ENCODE results near the gene ZNF789.
"Not testable (repeated sequence)": the region's sequence is repeated elsewhere in the genome, so short reads cannot be mapped to it uniquely, and the experiment has no call there.

ZNF789 gene

DNA sequence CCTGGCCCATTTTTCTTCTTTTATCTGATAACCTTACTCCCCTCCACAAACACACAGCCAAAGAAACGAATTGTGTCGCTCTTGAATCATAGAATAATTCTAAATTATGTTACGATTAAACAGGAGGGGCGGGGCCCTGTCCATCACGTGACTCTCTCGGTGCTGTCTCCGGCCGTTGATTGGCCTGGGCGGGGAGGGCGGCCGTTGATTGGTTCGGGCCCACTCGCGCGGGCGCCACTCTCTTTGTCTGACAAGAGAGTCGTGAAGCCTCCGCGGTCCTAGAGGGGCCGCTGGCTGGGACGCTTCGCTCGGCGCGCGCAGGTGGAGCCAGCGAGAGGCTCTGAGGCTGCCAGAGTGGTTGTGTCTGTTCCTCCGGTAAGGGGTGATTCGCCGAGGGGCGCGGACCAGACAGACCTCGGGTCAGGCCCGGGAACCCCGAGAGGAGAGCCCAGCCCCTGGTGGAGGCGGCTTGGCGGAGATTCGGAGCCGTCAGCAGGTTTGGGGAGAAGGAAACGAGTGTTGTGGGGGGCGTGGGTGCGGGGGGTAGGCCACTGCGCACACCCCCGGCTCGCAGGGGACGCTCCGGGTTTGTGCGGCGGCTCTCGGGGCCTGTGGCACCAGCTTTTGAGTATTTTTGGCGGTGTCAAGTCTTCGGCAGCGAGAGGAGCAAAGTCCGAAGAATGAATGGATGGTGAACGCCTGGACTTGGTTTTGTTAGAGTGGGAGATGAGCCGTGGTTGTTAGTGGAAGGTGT is at the start of gene ZNF789:
Gene ZNF789 (plus strand): TSS at position 330 of the 754 bp plus-strand sequence. CDS start 3,567 bp downstream, outside the sequence.
- peak; percentile 97 to 98 for DNase-seq

DNA sequence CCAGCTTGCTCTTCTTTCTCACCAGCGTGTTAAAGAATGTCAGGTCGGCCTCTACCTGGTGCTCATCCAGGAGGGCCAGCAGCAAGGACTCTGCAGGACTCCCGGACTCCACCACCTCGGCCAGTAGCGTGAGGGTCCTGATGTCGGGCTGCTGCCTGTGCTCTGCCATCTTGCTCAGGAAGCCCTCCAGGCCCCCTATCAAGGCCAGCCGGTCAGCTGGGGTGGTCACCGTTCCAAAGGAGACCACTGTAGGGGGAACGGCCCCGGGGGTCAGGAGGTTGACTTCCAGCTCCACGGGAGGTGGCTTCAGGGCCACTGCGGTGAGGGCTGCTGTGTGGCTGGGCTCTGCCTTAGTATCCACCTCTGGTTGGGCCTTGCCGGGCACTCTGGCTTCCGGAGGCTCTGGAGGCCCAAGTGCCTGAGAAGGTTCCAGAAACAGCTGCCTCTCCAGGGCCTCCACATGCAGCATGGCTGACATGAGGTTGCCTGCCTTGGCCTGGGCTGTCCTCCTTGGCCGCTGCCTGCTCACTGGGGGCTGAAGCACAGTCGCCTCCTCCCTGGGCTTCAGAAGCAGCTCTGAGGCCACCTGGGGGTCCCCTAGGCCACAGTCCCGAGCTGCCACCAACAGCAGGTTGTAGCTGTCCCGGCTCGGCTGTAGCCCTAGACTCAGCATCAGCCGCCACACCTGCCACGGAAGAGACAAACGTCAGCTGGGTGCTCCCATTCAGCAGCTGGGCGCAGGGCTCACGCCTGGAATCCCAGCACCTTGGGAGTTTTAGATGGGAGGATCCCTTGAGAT is 47.6 kb upstream of the ZNF789 start:
- no peak for DNase-seq

DNA sequence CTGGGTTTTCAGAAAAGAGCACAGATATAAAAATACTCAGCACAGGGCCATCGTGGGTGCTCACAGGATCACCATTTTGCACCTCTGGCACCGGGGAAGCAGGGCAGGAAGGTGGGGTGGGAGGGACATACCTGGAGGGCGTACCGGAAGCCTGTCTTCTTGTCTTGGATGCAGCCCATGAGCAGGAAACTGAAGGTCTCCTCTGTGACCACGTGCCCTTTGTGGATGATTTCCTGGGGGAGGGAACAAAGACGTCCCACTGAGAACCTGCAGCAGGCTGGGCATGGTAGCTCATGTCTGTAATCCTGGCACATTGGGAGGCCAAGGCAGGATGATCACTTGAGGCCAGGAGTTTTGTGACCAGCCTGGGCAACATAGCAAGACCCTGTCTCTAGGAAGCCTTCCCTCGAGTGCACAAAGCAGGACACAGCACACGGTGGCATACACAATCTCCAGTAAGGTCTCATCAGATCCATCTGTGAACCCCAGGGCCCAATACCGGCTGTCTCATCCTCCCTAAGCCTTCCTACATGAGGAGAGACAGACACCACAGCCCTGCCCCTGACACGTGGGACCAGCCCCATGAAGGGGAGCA is 43.6 kb upstream of the ZNF789 start:
- DNase-seq, result no peak

DNA sequence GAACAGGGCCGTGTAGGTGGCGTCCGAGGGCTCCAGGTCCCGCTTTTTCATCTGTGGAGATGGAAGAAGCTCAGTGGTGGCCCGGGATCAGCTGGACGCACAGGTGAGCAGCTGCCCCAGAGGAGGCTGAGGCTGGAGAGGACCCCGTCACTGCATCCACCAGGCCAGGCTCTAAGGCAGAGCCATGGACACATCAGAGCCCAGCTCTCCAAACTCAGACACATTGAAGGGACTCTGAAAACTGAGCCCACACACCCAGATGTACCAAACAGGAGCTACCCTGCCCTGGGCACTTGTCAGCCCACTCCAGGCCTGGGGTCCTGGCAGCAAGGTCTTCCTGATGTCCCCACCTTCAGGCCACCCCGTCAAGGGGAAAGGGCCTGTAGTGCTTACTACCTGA is 42.9 kb upstream of the ZNF789 start:
- DNase-seq, result no peak

DNA sequence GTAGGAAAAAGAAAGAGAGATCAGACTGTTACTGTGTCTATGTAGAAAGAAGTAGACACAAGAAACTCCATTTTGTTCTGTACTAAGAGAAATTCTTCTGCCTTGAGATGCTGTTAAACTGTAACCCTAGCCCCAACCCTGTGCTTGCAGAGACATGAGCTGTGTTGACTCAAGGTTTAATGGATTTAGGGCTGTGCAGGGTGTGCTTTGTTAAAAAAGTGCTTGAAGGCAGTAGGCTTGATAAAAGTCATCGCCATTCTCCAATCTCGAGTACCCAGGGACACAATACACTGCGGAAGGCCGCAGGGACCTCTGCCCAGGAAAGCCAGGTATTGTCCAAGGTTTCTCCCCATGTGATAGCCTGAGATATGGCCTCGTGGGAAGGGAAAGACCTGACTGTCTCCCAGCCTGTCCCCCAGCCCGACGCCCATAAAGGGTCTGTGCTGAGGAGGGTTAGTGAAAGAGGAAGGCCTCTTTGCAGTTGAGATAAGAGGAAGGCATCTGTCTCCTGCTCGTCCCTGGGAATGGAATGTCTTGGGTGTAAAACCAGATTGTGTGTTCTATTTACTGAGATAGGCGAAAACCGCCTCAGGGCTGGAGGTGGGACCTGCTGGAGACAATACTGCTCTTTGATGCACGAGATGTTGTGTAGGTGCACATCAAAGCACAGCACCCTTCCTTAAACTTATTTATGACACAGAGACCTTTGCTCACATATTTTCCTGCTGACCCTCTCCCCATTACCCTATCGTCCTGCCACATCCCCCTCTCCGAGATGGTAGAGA is 40.7 kb upstream of the ZNF789 start:
- DNase-seq, result not testable (repeated sequence)

DNA sequence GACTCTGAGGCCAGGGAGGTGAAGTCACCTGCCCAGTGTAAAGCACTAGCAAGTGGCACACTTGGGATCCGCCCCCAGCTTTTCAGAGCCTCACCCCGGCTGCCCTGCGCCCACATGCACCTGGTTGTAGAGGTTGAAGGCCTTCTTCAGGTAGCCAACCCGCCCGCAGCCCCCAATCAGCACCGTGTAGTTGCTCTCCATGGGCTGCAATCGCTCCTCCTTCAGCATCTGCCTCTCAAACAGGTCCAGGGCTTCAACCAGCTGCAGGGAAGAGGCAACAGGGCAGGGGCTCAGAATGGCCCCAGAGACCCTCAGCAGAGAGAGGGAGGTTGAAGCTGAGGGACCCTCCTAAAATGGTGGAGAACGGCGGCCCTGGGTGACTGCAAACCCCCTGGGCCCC is 39.5 kb upstream of the ZNF789 start:
- no peak for DNase-seq

DNA sequence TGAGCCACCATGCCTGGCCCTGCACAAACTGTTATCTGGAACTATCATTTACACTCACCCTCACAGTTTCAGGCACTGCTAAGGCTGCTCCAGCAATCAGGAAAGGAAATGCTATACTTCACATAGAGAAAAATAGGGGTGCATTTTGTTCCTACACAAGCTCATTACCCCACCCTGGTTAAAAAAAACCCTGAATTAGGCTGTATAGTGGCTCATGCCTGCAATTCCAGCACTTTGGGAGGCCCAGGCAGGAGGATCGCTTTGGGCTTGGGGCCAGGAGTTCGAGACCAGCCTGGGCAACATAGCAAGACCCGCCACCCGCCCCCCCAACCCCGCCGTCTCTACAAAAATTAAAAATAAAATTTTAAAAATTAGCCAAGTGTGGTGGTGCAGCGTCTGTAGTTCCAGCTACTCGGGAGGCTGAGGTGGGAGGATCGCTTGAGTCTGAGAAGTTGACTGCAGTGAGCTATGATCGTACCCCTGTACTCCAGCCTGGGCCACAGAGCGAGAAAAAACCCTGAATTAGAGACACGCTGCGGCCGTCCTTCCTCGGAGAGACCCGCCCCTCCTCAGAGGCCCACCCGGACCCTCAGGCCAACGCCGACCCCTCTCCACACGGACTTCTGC is 34.6 kb upstream of the ZNF789 start:
- no peak for DNase-seq

DNA sequence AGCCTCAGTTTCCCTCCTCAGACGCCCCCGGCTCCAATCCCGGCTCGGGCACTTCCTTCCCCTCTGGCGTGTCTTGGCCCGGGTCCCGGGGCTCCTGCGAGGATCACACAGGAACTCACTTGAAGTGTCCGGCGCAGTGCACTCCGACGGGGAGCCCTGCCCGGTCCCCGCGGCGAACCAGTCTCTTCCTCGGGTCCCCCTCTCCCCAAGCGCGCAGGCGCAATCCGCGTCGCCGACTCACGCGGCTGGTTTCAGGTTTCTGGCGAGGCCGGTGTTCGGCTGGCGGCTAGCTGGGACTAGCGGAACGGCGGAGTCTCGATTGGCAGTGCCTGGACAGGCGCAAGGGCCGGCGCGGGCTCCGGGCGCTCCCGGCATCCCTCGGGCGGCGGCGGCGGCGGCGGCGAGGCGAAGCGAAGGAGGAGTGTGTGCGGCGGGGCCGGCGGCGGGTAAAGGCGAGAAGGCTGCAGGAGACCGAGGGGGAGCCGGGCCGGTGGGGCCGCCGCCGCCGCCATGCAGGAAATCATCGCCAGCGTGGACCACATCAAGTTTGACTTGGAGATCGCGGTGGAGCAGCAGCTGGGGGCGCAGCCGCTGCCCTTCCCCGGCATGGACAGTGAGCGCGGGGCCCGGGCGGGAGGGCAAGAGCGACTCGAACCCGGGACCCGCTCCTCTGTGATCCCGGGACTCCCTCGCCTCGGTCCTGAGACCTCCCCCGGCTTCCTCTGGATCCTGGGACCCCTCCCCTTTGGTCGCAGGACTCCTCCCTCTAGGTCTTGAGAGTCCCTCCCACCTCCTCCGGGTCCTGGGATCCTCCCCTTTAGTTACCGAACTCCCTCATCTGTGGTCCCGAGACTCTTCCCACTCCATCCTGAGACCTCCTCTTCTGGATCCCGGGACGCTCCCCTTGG is 33.9 kb upstream of the ZNF789 start, which contains the start of the genes CPSF4 and PTCD1:
Gene CPSF4 (plus strand): TSS at position 371 of the 908 bp plus-strand sequence. CDS start 140 bp downstream, at position 511.
Gene PTCD1 (minus strand): TSS at position 226 of the 908 bp plus-strand sequence. CDS start 3,556 bp downstream, outside the sequence.
- peak; percentile 89 to 91 for DNase-seq

DNA sequence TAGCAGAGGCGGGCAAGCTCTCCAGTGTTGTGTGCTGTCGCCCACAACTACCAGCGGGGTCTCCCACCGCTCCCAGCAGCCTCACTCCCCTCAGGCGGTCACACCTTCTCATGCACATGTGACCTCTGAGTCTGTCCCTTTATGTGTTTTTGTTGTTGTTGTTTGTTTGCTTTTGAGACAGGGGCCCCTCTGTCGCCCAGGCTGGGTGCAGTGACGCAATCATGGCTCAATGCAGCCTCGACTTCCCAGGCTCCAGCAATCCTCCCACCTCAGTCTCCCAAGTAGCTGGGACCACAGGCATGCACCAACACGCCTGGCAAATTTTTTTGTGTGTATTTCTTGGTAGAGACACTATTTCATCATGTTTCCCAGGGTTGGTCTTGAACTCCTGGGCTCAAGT is 32.5 kb upstream of the ZNF789 start:
- no peak for DNase-seq

DNA sequence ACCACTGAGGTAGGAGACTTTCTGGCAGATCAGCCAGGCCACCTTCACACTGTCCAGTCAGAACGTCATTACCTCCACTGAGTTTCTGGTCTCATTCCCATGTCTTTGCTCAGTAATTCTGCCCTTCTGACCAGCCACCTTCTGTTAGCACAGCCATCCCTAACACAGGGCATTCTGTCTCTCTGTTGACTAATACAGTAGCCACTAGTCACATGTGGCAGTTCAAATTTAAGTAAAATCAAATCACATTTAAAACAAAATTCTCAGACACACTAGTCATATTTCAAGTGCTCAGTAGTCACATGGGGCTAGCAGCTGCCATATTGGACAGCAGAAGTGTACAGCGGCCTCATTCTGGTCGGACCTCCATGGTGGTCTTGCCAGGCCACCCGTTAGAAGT is 26.6 kb upstream of the ZNF789 start:
- DNase-seq, result no peak

DNA sequence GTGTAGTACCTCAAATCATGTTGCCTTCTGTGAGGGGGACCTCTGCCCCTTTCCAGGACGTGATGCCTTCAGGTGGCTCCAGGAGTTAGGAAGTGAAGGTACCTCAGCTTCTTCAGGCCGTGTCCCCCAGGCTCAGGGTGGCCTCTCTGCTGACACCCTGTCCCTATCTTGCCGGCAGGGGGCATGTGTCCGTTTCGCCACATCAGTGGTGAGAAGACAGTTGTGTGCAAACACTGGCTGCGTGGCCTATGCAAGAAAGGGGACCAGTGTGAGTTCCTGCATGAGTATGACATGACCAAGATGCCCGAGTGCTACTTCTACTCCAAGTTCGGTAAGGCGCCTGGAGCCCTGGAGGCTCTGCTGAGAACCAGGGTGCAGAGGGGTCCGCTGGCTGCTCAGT is 24.7 kb upstream of the ZNF789 start:
- no peak for DNase-seq

DNA sequence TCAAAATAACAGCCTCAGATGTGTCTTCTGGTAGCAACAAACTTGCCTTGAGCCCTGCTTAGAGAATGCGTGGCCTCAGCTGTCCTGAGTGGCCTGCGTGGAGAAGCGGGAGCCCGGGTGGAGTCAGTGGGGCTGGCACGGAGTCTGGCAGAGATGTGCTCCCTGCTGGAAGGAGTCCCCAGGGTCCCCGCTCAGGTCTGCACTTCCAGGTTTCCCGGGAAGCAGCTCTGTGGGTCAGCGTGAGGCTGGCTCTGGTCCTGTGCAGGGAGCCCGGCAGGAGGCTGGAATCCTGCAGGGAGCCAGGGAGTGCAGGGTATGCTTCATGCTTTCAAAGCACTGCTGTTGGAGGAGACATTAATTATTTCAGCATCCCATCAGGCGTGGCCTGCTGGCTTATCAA is 23.8 kb upstream of the ZNF789 start:
- DNase-seq, result no peak

DNA sequence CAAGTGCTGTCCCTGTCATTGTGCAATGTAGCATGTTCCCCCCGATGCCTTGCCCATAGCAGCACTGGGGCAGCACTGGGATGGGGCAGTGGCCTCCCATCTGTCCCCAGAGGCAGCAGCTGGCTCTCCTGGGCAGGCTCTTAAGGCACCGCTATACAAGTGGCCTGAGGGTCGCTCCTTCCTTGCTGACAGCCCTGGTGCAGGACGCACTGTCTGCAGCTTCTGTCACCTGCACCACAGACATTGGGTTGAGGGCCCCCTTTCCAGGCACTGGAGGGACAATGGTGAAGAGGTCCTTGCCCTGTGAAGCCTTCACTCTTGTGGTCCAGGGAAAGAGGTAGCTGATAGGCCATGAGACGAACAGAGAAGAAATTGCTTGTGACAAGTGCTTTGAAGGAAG is 23.4 kb upstream of the ZNF789 start:
- no peak for DNase-seq

DNA sequence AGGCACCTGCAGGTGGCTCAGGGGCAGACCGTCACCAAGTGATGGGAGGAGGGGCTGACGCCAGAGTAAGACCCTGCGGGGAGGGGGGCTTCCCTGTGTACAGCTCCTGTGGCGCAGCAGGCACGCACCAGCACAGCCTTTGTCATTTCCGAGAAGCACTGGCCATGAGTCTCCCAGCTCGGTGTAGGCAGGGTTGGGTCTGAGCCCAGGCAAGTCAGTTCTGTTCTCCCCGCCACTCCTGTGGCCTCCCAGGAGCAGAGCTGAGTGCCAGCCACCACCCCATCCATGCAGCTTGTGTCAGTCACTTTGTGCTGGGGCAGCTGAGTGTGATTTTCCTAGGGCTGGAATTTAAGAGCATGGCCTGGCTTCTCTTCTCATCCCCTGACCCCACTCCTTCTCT is 20.8 kb upstream of the ZNF789 start:
- no peak for DNase-seq

DNA sequence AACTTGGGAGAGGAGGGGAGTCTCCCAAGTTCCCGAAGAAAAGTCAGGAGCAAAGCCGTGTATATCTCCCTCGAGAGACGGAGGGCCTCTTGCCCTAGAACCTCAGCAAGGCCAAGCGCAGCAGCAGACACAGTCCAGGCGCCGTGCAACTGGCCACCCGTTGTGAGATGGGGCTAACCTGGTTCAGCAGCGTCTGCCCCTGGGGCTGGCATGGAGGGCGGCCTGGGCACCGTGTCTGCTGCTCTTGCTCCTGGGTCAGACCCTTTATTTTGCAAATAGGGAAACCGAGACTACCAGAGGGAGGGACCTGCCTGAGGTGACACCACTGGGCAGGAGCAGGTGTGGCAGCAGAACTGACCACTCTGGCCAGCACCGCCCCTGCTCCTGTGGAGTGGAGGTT is 20.1 kb upstream of the ZNF789 start:
- DNase-seq, result no peak

DNA sequence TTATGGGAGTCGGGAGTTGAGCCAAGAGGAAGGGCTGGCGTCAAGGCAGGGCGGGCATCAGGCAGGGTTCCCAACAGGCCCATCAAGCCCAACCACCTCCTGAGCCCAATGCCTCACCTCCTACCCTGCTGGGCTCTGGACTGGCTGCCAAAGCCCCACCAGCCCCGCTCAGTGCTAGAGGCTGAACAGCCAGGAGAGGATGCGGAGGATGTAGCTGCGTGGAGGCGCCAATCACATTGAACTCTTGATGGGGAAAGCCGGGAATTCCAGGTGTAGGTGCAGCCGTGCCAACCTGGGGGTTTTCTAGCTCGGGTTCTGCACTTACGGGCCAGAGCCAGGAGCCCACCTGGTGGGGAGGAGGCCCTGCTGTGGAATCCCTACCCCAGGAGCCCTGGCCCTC is 19.6 kb upstream of the ZNF789 start:
- DNase-seq, result no peak

DNA sequence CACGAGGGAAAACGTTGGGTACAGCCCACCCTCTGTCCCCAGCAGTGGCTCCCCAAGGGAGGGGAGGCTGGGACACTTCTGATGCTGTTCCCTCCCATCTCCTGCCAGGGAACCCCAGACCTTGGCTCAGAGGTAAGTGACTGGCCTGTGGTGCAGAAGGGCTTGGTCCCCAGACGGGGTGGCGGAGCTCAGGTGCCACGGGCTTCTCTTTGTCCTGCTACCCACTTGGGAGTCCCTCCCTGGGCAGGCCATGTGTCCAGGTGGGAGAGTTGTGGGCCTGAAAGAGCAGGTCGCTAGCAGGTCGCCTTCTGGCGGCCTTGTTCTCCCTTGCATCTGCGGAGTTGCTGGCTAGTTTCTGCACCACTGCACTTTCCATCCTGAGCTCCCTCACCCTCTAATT is 16.8 kb upstream of the ZNF789 start:
- DNase-seq, result no peak

DNA sequence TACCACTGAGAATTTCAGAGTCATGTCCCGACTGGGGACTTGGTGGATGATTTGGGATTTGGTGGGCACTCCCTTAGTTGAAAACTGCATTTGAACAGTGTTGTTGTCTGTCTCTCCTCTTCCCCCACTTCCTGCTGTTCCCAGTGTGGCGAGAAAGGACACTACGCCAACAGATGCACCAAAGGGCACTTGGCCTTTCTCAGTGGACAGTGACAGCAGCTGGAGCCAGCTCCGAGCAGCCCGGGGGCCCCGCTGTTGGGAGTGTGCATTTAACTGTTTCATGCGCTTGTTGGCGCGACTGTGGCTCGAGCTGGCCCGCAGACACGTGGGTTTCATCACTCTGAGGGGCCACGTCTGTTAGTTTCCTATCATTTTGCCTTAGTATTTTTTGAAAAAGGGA is 16.4 kb upstream of the ZNF789 start:
- DNase-seq, result no peak

DNA sequence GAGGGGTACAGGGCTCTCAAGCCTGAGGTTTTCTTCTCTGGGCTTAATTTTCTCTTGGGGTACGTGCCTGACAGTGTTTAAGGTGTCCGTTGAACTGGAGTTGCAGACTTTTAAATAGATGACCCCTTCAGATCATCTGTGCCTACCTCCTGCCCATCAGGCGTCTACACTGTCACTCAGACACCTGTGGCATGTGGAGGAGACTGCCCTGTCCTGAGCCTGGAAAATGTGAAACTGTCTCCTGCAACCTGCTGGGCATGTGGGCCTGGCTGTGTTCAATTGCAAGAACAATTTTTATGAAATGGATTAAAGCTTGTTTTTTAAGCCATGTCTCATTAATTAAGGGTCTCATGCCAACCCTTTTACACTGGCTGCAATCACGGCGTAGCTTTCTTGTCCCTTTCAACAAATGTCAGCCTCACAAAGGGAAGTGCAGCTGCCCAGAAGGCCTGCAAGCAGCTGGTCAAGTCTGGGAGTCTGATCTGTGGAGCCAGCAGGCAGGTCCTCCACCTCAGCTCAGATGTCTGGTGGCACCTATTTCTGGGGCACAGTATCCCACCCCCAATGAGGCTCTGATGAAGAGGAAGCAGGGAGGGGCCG is 15.5 kb upstream of the ZNF789 start:
- no peak for DNase-seq

DNA sequence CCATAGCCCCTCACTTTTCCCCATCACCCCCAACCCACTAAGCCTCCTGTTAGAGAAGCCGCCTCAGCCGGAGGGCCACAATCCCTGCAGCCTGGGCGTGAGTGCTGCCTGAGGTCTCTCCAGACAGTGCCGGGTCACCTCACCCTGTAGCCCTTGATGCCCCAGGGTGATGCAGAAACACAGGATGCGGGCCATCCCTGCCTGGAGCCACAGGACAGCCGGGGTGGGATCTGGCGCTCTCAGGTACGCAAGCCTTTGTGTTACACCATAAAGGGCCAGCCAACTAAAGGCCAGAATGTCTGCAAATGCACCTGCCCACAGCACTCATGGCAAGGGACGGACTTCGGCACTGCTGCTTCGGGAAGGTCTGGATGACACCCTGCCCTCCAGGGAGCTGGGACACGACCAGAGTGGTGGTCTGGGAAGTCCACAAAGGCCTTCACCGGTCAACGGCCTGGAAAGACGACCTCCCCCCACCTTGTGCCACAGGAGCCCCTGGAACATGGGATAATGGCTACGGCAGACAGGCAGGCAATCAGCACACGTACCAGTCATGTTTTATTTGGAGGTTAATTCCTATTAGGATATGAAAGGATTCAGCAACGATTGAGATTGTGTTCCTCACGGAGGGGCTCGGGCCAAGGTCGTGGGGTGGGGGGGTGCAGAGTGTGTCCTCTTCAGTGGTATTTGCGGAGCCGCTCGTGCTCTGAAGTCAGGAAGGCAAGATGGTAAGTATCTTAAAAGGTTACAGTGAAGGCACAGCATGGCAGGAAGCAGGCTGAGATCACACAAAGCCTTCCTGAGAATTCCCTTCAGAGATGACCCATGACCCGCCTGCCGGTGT is 14.8 kb upstream of the ZNF789 start:
- no peak for DNase-seq
